Fibroblast of the conjunctiva (primary cell): ENCODE data around the gene PRKCA.
A peak's percentile ranks its signal among the peaks of the same experiment; 100 is the strongest.

Experiments
- DNase-seq: peaks from one replicate; pipeline ENCODE4 v3.0.0-alpha.2; 2010; ENCODE audit warnings: low read depth

The PRKCA gene

GRCh38 chr17:66547151-66547865 lies 244.9 kb downstream of the PRKCA start:
- DNase-seq: no peak

DNA sequence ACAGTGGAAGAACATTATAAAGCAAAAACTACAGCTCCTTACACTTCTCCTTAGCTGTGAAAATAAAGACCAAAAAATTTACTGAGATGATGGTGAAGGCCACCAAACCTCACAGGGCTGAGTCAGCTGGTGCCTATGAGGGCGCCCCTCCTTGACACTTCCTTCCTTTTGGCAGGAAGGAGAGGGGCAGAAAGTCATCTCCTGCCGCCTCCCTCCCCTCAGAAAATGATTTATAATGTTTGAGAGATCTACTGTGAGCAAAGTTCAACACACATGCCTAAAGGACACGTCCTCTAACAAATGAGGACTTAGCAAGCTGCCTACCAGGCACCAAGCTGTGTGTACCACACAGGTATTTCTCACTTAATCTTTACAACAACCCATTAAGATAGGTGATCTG lies 245.7 kb downstream of the PRKCA start:
- DNase-seq: no peak

- no peak for DNase-seq
Observed at GRCh38 chr17:66548659-66549310, 246.4 kb downstream of the PRKCA start.

DNA sequence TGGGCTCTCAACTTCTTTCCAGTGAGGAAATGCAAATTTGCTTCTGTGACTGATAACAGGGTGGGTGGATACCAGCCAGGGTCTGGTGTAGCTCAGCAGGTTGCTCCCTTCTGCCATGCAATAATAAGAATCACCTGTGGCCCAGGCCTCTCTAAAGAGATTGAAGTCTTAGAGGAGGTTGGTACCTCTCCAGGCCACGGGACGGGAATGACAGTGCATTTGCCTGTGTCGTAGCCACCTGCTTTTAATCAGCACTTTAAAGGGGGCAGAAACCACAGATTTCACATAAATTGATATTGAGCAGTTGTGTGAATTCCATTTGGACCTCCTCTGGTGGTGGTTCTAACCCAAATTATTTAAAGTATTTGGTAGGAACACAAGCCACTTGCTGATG lies 246.9 kb downstream of the PRKCA start:
- DNase-seq: peak; percentile 17

GRCh38 chr17:66549731-66550207 lies 247.4 kb downstream of the PRKCA start:
- DNase-seq: peak; percentile 20

DNA sequence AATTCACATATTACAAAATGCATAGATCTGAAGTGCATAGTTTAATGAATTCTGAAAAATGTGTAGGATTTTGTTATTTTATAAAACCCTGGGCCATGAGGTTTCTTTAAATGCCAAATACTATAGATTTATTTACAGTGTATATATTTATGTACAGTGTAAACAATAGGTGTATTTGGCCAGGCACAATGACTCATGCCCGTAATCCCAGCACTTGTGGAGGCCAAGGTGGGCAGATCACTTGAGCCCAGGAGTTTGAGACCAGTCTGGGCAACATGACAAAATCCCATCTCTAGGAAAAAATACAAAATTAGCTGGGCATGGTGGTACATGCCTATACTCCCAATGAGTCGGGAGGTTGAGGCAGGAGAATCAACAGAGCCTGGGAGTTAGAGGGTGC lies 249.4 kb downstream of the PRKCA start:
- DNase-seq: no peak

DNA sequence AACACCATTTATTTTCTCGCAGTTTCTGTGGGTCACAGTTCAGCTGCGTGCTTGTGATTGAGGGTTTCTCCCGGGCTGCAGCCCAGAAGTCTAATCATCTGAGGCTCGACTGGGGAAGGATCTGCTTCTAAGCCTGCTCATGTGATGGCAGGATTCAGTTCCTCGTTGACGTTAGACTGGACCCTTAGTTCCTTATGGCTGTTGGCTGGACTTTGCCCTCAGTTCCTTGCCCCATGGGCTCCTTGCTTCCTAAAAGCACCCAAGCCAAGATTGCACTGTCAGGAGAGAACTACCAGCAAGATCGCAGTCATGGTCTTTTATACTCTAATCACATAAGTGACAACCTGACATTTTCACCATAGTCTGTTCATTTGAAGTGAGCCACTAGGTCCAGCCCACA lies 250.0 kb downstream of the PRKCA start:
- DNase-seq: no peak

DNA sequence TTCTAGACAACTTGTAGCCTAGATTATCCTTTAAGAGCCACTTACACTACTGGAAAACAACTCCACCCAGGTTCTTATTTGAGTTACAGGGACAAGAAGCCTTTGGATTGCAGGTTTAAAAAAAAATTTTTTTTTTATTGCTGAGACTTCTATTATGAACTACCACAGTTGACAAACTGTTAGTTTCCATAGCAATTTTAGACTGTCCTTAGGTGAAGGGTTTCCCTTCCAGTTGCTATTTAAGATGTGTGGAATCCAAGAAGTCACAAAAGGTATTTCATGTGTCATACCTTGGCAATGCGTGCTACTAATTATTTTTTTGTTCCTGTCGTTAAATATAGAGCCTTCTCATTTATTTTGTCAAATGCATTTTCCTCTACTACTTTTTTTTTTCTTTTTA lies 253.2 kb downstream of the PRKCA start:
- DNase-seq: no peak

- DNase-seq: no peak
Observed at GRCh38 chr17:66557200-66557599, 254.8 kb downstream of the PRKCA start.

DNA sequence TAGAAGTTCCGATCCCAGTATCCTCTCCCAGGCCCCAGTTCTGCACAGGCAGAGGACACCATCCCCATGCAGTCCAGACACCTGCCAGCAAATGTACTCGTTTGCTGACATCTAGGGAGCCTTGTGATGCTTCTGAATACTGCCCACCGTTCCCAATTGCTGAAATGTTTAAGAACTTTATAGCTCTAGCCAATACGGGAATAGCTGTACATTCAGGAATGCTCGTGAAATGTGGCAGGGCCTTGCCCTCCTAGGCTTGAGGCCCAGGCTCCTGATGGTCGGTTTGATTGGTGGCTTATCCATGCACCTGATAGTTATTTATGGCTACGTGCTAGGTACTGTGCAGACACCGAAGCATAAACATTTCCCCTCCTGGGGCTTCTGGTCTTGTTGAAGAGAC lies 255.5 kb downstream of the PRKCA start:
- no peak for DNase-seq

DNA sequence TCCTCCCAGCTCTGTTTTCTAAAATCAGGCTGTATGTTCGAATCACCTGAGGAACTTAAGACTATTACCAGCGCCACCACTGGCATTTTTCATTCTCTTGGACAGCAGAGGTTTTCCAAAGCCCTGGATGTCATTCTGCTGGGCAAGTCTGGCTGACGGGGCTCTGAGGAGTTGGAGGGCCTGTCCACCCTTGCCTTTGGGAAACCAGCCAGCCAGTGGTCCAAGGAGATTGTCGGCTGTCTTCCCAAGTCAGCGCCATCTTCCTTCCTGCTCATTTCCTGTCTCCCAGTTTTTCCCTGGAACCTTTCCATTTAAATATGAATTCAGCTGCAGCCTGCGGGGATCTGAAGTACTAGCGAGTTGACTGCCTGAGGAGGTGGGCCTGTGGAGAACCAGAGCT lies 258.3 kb downstream of the PRKCA start:
- DNase-seq: no peak

GRCh38 chr17:66562119-66562518 lies 259.7 kb downstream of the PRKCA start:
- no peak for DNase-seq

GRCh38 chr17:66564992-66565465 lies 262.6 kb downstream of the PRKCA start:
- peak; percentile 16 for DNase-seq

DNA sequence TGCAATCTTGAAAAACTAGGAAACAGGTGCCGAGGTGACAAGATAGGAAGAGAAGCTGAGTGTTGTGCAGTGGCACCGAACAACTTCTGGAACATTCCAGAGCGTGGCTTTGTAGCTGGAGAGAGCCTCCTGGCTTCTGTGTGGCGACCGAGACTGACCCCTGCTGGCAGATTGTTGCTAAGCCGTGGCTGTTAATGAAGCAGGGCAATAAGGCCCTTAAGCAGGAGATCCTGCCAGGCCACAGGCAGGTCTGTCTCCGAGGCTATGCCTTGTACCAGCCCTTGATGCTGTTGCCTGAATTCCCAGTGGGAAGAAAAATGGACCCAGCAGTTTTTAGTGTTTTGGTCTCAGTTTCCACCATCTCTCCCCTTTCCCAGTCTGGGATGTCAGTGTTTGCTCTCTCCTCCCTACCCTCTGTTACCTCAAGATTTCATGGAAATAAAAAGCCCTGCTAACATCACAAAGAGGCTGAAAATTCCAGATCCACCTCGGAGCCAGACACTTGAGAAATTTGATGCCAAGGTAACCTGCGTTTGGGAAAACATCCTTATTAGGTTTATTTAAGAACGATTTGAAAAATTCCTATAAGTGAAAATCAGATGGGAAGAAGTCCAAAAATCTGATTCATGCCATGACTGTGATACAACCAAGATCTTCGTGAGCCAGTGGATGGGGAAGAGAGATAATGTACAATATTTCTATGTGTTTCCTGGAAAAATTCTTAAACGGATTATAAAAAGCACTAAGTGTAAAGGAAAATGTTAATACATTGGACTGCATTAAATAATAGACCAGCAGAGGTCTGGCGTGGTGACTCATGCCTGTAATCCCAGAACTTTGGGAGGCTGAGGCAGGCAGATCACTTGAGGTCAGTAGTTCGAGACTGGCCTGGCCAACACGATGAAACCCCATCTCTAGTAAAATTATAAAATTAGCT lies 265.1 kb downstream of the PRKCA start:
- peak; percentile 82 for DNase-seq

- DNase-seq: no peak
Observed at GRCh38 chr17:66569572-66569971, 267.2 kb downstream of the PRKCA start.

DNA sequence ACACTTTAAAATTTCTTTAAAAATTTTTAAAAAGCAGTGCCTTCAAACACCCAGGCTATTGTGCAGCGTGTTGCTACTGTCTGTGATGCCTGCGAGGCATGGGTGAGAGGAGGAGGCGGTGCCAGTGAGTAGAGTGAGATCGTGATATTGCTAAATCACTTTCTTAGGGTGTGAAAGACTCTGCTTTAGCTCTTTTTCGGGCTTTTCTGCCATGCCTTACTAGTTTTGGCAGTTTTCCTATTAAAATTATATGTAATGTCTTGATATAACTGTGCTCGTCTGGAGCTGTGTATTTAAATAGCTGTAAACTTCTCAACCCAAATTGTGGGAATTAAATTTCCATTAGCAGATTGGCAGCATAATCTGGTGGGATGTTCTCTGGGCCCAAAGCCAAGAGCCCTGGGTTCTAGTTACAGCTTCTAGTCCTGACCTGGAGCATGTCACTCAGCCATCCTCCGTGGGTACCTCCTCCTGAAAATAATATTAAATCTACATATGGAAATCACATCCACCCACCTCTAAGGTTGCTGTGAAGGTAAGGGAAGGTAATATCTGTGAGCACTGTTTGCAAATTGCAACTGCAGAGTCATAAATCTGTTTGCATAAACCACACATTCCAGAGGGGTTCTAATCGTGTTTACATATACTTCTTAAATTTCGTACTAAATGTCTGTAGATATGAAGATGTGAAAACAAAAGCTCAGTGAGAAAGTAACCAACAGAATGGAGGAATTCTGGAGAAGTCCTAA lies 268.2 kb downstream of the PRKCA start:
- no peak for DNase-seq

- no peak for DNase-seq
Observed at GRCh38 chr17:66571745-66572144, 269.3 kb downstream of the PRKCA start.

- DNase-seq: no peak
Observed at GRCh38 chr17:66573078-66573477, 270.7 kb downstream of the PRKCA start.

DNA sequence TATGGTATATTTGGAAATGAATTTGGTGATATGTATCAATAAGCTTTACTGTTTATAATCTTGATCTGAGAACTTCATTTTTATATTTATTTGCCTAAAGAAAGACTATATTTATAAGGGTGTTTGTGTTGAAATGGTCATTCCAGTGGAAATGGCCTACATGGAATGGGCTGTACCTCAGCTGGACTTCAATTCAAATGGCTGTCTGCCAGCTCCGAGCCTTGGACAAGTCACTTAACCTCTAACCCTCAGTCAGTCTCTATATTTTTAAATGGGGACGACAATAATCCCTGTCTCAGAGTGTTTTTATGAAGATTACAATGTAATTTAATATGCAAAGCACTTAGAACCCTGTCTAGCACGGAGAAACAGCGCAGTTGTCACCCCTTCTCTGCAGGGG lies 271.7 kb downstream of the PRKCA start:
- DNase-seq: no peak

- no peak for DNase-seq
Observed at GRCh38 chr17:66576473-66576872, 274.1 kb downstream of the PRKCA start.

DNA sequence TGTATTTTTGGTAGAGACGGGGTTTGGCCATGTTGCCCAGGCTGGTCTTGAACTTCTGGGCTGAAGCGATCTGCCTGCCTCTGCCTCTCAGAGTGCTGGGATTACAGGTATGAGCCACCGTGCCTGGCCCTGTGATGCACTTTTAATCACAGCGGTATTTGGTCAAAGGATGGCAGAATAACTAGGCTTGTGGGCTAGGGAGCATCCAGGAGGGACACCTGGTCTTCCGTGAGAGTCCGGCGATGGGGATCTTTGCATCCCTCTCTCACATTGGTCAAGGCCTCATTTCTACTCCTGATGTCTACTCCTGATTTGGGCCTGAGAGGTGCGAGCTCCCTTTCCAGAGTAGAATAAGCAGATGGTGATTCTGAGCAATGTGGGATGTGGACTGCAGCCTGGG lies 274.6 kb downstream of the PRKCA start:
- DNase-seq: no peak
